GM04503 (cell line): ENCODE data around the gene TAF1C.

ENCODE experiments used
- DNase-seq: peaks from one replicate; pipeline ENCODE4 v3.0.0-alpha.2; 2012; ENCODE audit warnings: low read depth

TAF1C gene

DNA sequence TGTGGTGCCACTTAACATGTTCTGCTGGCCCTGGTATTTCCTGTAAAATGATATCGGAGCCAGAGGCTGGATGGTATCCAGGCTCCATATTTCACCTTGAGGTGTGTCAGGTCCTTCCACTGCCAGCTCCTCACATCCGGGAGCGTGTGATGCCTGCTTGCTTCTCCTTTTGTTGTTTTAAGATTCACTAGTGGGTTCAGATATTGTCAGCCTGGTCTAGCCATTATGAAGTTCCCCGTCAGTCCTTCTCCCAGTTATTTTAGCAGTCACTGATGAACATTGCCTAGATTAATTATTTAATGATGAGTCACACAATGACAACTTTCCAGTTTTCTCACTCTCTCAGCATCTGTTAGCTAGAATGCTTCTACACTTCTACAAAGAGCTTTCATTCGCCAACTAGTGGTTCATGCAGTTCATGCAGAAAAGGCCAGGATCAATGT, 30.5 kb downstream of the TAF1C start:
- DNase-seq: no peak

DNA sequence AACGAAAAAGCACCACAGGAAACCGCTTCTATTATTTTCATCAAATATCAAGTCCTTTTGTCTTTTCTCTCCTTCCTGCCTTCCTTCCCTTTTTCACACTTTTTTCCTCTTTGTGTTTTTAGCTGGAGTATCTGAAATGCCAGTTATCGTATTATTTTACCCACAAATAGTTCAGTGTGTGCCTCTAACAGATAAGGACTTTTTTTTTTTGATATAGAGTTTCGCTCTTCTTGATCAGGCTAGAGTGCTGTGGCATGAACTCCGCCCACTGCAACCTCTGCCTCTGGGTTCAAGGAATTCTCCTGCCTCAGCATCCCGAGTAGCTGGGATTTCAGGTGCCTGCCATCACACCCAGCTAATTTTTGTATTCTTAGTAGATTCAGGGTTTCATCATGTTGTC, 31.1 kb downstream of the TAF1C start:
- no peak for DNase-seq

DNA sequence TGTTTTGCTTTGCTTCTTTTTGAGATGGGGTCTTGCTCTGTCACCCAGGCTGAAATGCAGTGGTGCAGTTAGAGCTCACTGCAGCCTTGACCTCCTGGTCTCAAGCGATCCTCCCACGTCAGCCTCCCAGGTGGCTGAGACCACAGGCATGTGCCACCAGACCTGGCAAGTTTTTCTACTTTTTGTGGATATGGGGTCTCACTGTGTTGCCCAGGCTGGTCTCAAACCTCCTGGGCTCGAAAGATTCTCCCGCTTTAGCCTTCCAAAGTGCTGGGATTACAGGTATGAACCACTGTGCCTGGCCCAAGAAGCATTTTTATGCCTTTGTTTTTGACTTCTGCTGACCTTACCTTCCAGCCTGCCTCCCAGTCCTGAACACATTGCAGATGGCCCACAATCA, 31.6 kb downstream of the TAF1C start:
- DNase-seq: no peak

DNA sequence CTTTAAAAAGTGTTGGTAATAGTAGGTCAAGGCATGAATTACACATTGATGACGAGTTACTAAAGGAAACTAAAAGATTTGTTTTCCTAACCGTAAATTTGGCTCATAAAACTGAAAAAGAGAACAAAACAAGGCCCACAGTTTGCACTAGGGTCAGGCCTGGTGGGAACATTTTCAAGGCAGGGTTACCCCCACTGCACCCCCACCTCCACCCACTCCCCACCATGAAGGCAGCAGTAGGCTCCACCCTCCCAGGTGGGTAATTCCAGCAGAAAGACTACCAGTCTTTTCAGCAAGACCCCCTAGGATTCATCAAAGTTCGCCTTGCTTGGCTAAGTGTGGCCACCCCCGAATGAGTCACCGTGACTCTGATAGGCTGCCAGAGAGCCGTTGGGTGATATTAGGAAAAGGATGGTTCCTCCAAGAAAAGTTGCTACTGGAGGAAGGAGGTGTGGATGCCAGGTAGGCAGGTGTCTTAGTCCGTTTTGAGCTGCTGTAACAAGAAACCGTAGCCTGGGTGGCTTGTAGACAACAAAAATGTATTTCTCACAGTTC, 33.1 kb downstream of the TAF1C start:
- DNase-seq: no peak

DNA sequence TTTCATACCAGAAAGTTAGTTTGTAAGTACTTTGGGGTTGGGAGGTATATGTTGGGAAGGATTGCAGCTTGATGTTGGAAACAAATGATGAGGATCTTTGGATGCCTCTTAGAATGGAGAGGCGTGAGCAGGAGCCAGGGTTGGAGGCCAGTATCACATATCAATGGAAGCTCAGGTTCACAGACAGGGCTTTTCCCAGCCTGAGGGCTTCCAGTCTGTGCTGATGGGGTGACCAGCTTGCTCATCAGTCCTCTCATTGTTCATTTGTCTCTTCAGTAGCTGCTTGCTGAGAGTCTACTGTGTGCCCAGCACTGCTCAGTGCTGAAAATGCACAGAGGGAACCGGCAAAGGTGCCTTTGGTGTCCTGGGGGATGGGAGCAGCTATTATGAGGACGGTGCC, 35.9 kb downstream of the TAF1C start:
- DNase-seq: no peak

DNA sequence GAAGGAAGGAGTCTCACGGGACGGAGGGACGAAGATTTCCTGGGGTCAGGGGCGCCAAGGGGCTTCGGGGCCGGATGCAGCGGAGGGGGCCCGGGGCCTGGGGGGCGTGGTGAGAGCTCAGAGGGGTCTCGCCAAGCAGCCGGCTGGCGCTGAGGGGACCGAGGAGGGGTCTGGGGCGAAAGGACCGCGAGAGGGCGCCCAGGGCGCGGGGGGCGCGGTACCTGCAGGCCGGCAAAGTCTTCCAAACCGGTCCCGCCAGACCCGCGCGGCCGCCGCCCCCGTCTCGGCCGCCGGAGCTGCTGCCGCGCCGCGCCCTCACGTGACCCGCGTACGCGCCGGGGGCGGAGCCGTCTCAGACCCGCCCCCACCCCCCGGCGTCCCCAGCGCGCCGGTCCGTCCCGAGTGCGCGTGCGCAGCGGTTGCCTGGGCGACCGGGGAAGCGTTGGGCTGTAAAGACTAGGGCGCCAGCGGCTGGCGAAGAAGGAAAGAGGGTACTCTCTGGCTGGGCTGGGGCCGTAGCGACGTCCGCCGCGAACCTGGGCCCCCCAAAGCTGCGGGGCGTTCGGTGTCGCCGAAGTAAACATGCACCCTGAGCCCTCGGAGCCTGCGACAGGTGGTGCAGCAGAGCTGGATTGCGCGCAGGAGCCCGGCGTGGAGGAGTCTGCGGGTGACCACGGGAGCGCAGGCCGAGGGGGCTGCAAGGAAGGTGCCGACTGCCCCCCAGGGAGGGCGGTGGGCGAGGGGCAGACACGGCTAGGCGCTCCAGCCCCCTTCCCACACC, 41.8 kb downstream of the TAF1C start, which contains the start of the genes DNAAF1 and HSDL1:
TSS of gene DNAAF1 (plus strand) at position 450 of the 781 bp plus-strand sequence. CDS start at position 583, 133 bp downstream.
TSS of gene HSDL1 (minus strand) at position 319 of the 781 bp plus-strand sequence. CDS start 13,856 bp downstream, outside the sequence.
- DNase-seq: no peak

DNA sequence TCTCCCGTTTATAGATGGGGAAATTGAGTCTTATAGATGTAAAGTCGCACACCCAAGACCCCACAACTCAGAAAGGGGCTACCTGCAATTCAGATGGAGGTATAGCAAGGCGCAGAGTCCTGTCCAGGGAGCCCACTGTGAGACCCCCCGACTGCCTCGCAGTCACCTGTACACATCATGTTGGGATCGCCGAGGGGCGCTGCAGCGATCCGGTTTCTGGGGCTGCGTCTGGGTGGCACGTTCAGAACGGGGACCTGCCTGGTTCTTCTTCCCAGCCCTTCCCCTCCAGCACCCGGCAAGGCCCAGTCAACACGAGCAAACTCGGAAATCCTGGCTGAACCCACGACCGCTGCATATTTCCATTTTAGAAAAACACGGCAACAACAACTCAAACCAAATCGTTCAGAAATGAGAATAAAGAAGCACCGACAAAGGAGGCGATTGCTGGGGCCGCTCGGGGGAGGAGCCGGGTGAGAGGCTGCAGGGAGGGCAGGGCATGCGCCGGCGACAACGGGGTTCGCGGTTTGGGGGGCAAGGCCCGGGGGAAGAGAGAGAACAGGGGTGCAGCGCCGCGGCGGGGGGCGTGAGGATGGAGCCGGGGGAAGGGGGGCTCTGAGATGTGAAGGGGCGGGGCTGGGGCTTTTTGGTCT, 42.5 kb downstream of the TAF1C start:
- DNase-seq: no peak

DNA sequence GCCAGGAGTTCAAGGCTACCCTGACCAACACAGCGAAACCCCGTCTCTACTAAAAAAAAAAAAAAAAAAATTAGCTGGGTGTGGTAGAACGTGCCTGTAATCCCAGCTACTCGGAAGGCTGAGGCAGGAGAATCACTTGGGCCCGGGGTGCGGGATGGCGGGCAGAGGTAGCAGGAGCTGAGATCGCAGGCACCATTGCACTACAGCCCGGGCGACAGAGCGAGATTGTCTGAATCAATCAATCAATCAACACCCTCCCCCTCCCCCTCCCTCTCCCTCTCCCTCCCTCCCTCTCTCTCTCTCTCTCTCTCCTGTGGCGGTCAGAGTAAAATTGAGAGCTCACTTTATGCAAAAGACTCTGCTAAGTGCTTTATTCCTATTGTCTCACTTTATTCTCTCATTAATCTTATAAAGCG, 43.1 kb downstream of the TAF1C start:
- DNase-seq: no peak

DNA sequence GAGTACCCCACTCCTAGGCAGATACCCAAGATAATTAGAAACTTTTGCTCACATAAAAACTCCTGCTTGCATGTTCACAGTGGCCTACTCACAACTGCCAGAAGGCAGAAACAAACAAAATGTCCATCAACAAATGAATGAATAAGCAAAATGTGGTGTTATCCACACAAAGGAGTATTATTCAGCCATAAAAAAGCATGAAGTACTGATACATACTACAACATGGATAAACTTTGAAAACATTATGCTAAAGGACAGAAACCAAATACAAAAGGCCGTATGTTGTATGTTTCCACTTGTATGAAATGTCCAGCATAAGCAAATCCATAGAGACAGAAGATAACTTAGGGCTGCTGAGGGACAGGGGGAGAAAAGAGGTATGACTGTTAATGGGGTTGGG, 43.8 kb downstream of the TAF1C start:
- no peak for DNase-seq

DNA sequence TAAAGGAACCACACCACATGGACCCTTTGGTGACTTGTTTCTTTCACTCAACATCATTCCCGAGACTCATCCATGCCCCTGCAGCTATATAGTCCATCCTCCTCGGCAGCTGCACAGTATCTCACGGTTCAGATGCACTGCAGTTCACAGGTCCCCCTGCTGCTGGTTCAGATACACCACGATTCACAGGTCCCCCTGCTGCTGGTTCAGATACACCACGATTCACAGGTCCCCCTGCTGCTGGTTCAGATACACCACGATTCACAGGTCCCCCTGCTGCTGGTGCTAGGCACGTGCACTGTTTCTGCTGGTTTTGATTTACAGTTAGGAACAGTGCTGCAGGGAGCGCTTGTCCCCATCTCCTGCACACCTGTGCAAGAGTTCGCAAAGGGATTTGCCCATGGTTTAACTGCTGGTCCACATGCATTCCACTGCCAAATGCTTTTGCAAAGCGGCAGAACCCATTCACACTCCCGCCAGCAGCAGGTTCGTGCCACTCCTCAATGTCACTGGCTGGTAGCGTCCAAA, 45.6 kb downstream of the TAF1C start:
- no peak for DNase-seq

DNA sequence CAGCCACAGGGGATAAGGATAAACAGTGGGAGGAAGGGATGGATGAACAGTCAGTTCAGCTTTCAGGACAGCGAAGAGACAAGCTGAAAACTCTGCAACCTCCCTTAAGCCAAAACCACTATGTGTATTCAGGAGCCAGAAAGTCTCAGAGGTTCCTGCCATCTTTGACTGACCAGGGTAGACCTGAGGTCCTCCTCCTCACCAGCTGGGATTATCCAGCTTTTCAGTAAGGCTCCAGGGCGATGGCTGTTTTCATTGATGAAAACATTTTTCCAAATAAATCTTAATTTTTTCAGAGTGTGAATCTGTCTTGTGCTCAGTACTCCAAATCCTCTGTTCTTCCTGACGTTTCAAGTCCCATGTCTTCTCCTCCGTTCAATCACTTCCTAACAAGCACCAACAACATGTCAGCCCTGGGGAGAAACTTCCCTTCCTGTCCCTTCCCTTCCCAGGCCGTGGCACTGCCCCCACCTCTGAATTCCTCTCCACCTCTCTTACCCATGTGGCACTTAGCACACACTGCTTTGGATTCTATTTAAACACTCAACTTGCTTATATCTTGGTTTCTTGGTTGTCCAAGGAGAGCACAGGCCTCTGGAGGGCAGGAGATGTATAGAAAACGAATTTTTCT, 47.1 kb downstream of the TAF1C start:
- DNase-seq: no peak

DNA sequence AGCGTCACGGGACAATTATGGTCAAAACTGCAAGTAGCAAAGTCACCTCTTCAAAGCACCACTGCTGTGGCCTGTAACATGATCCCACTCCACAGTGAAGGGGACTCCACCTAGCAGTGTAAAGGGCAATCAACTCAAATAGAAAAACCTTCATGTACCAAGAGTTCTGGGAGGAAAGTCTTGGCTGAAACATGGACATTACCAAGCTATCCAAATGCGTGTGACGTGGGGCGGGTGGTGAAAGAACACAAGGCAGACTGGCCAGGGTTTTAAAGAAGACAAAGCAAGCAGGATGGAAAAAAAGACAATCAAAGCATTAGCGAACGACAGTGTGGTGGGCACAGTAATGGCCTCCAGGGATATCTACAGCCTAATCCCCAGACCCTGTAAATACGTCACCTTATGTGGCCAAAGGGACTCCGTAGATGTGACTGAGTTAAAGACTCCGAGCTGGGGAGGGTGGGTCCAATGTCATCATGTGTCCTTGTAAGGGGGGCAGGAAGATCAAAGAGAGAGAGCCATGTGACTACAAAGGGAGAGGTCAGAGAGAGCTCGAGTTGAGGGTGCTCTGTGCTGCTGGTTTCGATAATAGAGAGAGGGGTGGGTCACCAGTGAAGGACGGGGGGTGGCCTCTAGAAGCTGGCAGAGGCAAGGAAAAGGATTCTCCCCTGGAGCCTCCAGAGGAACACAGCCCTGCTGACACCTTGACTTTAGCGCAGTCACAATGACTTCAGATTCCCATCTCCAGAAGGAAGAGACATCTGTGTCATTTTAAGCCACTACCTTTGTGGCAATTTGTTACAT, 47.8 kb downstream of the TAF1C start:
- DNase-seq: no peak

DNA sequence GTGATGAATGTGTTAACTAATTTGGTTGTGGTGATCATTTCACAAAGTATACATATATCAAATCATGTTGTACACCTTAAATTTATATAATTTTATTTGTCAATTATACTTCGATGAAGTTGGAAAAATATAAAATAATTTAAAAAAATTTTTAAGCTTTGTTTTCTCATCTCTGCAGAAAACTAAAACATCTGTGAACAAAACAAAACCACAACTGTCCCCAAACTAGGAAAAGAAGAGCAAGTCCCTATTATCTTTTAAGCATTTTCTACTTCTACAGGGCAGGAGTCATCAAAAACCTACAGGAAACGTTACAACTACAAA, 48.4 kb downstream of the TAF1C start:
- no peak for DNase-seq

DNA sequence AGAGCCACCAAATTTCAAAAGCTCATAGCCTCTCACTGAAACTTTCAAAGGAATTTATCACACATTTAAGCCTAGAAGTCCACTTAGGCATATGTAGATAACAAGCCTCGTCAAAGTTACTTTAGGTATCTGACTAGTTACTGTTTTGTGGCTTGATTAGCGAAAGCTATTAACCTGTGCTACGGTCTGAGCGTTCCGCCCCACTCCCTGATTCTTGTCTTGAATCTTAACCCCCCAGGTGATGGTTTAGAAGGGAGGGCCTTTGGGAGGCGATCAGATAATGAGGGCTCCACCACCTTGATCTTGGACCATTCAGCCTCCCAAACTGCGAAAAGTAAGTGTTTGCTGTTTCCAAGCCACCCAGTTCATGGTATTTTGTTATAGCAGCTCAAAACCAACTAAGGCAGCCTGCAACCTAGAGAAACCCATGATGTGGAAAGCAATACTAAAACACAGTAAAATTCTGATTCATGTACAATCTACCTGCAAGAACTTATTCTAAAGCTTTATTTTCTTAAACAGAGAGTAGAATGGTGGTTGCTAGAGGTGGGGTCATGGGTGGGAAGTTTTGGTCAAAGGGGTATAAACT, 49.0 kb downstream of the TAF1C start:
- DNase-seq: no peak

DNA sequence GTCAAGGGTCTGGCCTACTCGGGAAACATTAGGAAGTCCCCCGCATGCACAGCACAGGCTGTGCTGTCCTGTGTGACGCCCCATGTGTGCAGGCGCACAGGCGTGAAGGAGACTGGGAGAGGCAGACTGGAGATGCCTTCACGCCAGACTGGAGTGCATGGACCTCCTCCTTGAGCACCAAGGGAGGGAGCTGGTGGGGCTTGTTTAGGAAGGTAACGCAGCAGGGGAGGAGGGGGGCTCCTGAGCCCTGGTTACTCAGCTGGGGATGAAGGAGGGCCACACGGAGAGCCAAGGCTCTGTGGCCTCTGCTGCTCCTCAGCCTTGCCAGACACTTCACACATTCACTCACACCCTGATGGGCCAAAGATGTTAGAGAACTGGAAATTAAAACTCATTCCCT, 49.6 kb downstream of the TAF1C start:
- DNase-seq: no peak

DNA sequence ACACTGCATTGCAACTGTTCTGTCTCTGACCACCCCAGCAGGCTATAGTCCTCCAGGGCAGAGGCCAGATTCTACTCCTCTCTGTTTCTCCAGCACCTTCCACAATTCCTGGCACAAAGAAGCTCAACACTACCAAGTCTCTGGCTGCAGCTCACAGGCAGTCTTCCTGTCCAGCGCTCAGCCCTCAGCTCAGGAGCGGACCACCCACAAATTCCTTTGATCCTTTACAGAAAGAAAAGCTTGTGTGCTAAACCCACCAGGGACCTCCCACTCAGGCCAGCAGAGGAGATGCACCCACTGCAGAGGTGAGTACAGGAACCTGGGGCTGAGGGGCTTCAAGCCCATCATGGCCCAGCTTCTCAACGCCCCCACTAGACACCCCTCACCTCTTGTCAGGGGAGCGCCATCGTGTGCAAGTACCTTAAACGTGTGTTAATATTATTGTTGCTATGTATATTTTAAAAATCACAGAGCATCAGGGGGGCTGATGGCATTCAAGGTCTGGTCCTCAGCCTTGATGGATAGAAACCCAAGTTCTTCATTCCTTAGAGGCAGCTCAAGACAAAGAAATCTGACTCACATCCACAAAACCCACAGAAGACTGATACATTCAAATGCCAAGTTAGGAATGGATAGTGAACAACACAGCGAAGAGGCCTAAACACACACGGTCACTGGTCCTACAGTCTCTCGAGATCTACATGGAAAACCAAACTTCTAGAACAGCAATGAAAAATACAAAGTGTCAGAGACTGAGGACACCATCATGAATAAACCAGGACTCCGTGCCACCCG, 50.3 kb downstream of the TAF1C start:
- no peak for DNase-seq

DNA sequence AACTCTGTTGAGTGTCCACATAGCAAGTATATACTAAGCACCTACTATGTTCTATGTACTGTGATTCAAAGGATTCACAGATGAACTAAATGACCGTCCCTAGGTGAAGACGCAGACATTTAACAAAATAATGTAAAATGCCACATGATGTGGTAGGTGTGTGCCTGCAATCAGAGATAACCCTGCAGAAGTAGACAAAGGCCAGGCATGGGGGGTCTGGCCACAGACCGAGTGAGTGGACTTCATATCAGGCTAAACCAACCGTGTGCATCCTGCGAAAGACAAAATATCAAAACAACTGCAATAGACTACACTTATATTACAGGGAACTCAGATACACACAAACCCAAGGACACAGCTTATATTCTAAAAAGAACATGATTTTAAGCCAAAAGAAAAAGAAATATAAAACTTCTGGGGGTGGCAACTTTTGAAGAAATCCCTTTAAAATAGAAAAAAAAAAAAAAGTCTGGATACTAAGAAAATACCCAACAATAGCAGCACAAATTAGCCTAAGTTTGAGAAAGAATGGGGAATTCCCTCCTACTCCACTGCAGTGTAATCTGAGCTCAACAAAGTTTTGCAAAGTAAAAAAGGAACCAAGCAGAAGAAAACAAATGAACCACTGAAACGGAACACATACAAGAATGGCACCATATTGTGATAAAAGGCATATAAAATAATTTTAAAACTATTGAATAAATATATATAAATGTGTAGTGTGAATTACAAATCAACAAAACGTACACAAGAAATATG, 54.2 kb downstream of the TAF1C start:
- no peak for DNase-seq

DNA sequence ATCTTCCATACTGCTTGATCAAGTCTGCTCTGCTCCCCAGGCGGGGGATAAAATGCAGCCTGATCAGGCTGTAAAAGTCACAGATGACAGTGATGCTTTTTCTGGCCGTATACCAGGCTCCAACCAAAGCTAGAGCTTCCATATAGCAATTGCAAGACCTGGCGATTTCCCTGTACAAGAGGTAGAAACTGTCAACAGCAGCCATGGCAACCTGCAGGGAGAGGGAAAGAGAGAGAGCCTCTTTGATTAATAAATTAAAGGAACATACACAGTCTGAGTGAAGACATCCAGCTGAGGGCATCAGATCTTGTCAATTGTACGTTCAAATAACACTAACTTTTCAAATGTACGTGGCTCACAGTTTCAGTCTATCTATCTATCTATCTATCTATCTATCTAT, 55.7 kb downstream of the TAF1C start:
- DNase-seq: no peak
